Measurements from ENCODE around the gene SERPINE1. TPM values are rescaled to one million over a fixed set of nuclear protein-coding genes. Genes with fewer than 3 reads are reported as not detected.
A peak's percentile ranks its signal among the peaks of the same experiment; 100 is the strongest.
"Not testable (repeated sequence)": the region's sequence is repeated elsewhere in the genome, so short reads cannot be mapped to it uniquely, and the experiment has no call there.

SERPINE1 gene
- total RNA-seq, 2 donors from 2014 or later: 0.32 to 2.5 TPM

GRCh38 chr7:101121631-101121990 is 5.3 kb upstream of the SERPINE1 start:
- H3K36me3 Mint-ChIP-seq (ENCODE audit: low read depth); ATAC-seq; H3K9me3 ChIP-seq (ENCODE audit: control insufficient read depth, low read length, poor library complexity, severe bottlenecking); H3K27ac Mint-ChIP-seq; H3K4me3 Mint-ChIP-seq; DNase-seq: not testable (repeated sequence)
- peaks cover 63% of the 10 kb centered on the region for H3K27me3 Mint-ChIP-seq
- peaks cover 18% of the 10 kb centered on the region for H3K4me1 Mint-ChIP-seq

GRCh38 chr7:101121991-101122932 is 4.6 kb upstream of the SERPINE1 start:
- Mint-ChIP-seq H3K27me3 (peaks cover 69% of the 10 kb centered on the region), H3K36me3 (ENCODE audit: low read depth) (peaks cover 9% of the 10 kb centered on the region), H3K4me1 (peaks cover 25% of the 10 kb centered on the region), H3K27ac (no peak overlapping the region), H3K4me3 (peak overlapping the region; percentile 19)
- H3K9me3 ChIP-seq (ENCODE audit: control insufficient read depth, low read length, poor library complexity, severe bottlenecking): no peaks in the 10 kb centered on the region
- no peak for ATAC-seq
- DNase-seq: no peak

- H3K36me3 Mint-ChIP-seq (ENCODE audit: low read depth): peaks cover 11% of the 10 kb centered on the region
- no peak overlapping the region for H3K27ac Mint-ChIP-seq
- no peak overlapping the region for H3K4me3 Mint-ChIP-seq
- no peak for ATAC-seq
- no peak for DNase-seq
- H3K4me1 Mint-ChIP-seq: peaks cover 31% of the 10 kb centered on the region
- no peaks in the 10 kb centered on the region for H3K9me3 ChIP-seq (ENCODE audit: control insufficient read depth, low read length, poor library complexity, severe bottlenecking)
- peaks cover 78% of the 10 kb centered on the region for H3K27me3 Mint-ChIP-seq
These were observed 3.8 kb upstream of the SERPINE1 start for GRCh38 chr7:101122933-101123702.

GRCh38 chr7:101123703-101124068 is 3.2 kb upstream of the SERPINE1 start:
- H3K4me3 Mint-ChIP-seq: no peak overlapping the region
- ATAC-seq (no peak), DNase-seq (no peak)
- peaks cover 83% of the 10 kb centered on the region for H3K27me3 Mint-ChIP-seq
- H3K36me3 Mint-ChIP-seq (ENCODE audit: low read depth): peaks cover 11% of the 10 kb centered on the region
- H3K9me3 ChIP-seq (ENCODE audit: control insufficient read depth, low read length, poor library complexity, severe bottlenecking): no peaks in the 10 kb centered on the region
- no peak overlapping the region for H3K27ac Mint-ChIP-seq
- peaks cover 33% of the 10 kb centered on the region for H3K4me1 Mint-ChIP-seq

GRCh38 chr7:101124376-101125056 is 2.4 kb upstream of the SERPINE1 start:
- peak overlapping the region; percentile 5 for H3K4me3 Mint-ChIP-seq
- H3K36me3 Mint-ChIP-seq (ENCODE audit: low read depth): peaks cover 11% of the 10 kb centered on the region
- no peak overlapping the region for H3K27ac Mint-ChIP-seq

GRCh38 chr7:101125989-101126650 is 784 bp upstream of the SERPINE1 start:
- peaks cover 83% of the 10 kb centered on the region for H3K27me3 Mint-ChIP-seq
- no peaks in the 10 kb centered on the region for H3K9me3 ChIP-seq (ENCODE audit: control insufficient read depth, low read length, poor library complexity, severe bottlenecking)
- H3K4me3 Mint-ChIP-seq: peak overlapping the region; percentile 84
- H3K36me3 Mint-ChIP-seq (ENCODE audit: low read depth): peaks cover 14% of the 10 kb centered on the region
- peaks cover 33% of the 10 kb centered on the region for H3K4me1 Mint-ChIP-seq
- DNase-seq: no peak
- H3K27ac Mint-ChIP-seq: peak overlapping the region; percentile 19
- peak; percentile 30 for ATAC-seq

More at GRCh38 chr7:101124376-101125056, 2.4 kb upstream of the SERPINE1 start:
- no peaks in the 10 kb centered on the region for H3K9me3 ChIP-seq (ENCODE audit: control insufficient read depth, low read length, poor library complexity, severe bottlenecking)
- ATAC-seq (no peak), DNase-seq (no peak)
- Mint-ChIP-seq H3K27me3 (peaks cover 87% of the 10 kb centered on the region), H3K4me1 (peaks cover 33% of the 10 kb centered on the region)

GRCh38 chr7:101127460-101128039 is 646 bp downstream of the SERPINE1 start:
- no peak overlapping the region for H3K27ac Mint-ChIP-seq
- ATAC-seq (no peak), DNase-seq (no peak)
- no peaks in the 10 kb centered on the region for H3K9me3 ChIP-seq (ENCODE audit: control insufficient read depth, low read length, poor library complexity, severe bottlenecking)
- H3K4me3 Mint-ChIP-seq: peak overlapping the region; percentile 84
- peaks cover 25% of the 10 kb centered on the region for H3K4me1 Mint-ChIP-seq
- peaks cover 7% of the 10 kb centered on the region for H3K36me3 Mint-ChIP-seq (ENCODE audit: low read depth)
- H3K27me3 Mint-ChIP-seq: peaks cover 80% of the 10 kb centered on the region

- H3K9me3 ChIP-seq (ENCODE audit: control insufficient read depth, low read length, poor library complexity, severe bottlenecking): no peaks in the 10 kb centered on the region
- Mint-ChIP-seq H3K36me3 (ENCODE audit: low read depth) (peaks cover 7% of the 10 kb centered on the region), H3K4me1 (peaks cover 25% of the 10 kb centered on the region), H3K4me3 (no peak overlapping the region), H3K27ac (no peak overlapping the region), H3K27me3 (peaks cover 77% of the 10 kb centered on the region)
- no peak for DNase-seq
- no peak for ATAC-seq
These were observed 1.3 kb downstream of the SERPINE1 start for GRCh38 chr7:101128040-101128834.

- H3K9me3 ChIP-seq (ENCODE audit: control insufficient read depth, low read length, poor library complexity, severe bottlenecking): no peaks in the 10 kb centered on the region
- H3K27me3 Mint-ChIP-seq: peaks cover 81% of the 10 kb centered on the region
- DNase-seq: no peak
- H3K36me3 Mint-ChIP-seq (ENCODE audit: low read depth): peaks cover 7% of the 10 kb centered on the region
- no peak for ATAC-seq
- no peak overlapping the region for H3K27ac Mint-ChIP-seq
- H3K4me3 Mint-ChIP-seq: no peak overlapping the region
- peaks cover 22% of the 10 kb centered on the region for H3K4me1 Mint-ChIP-seq
These were observed 2.8 kb downstream of the SERPINE1 start for GRCh38 chr7:101129603-101130117.

GRCh38 chr7:101132626-101133600 is 6.0 kb downstream of the SERPINE1 start:
- H3K27ac Mint-ChIP-seq, H3K4me1 Mint-ChIP-seq: not testable (repeated sequence)

More at GRCh38 chr7:101132626-101133600, 6.0 kb downstream of the SERPINE1 start:
- not testable (repeated sequence) for H3K4me3 Mint-ChIP-seq; H3K36me3 Mint-ChIP-seq (ENCODE audit: low read depth); ATAC-seq; H3K9me3 ChIP-seq (ENCODE audit: control insufficient read depth, low read length, poor library complexity, severe bottlenecking); DNase-seq
- H3K27me3 Mint-ChIP-seq: peaks cover 81% of the 10 kb centered on the region
